ENCODE results near the gene FRS3. TPM values are rescaled to one million over a fixed set of nuclear protein-coding genes. Genes with fewer than 3 reads are reported as not detected.

The FRS3 gene
- total RNA-seq, 1 experiment from 2014 or later: 4.3 TPM

- Histone ChIP-seq H3K27ac (ENCODE audit: low read length) (no peak overlapping the region), H3K4me2 (ENCODE audit: low read length) (no peak overlapping the region), H3K9me3 (ENCODE audit: low read length) (no peaks in the 10 kb centered on the region), H3K27me3 (ENCODE audit: low read length) (no peaks in the 10 kb centered on the region), H3K9ac (ENCODE audit: low read length) (no peak overlapping the region), H2AFZ (ENCODE audit: low read length) (no peak overlapping the region), H3K36me3 (ENCODE audit: low read depth, low read length) (peaks cover 32% of the 10 kb centered on the region), H3K4me1 (ENCODE audit: insufficient read depth, low read length) (peaks cover 11% of the 10 kb centered on the region), H3F3A (ENCODE audit: low read length, unreplicated experiment) (no peaks in the 10 kb centered on the region), H3K79me2 (ENCODE audit: low read length) (peaks cover 21% of the 10 kb centered on the region), H3K9me2 (replicated peaks; ENCODE audit: low read length) (no peaks in the 10 kb centered on the region), H4K20me1 (ENCODE audit: low read length) (no peaks in the 10 kb centered on the region), H3K4me3 (ENCODE audit: low read length) (no peak overlapping the region)
- intact Hi-C loops (cut with micrococcal nuclease): no loop called here
- ATAC-seq: no peak
- POLR2A ChIA-PET (ENCODE audit: unreplicated experiment): no interaction called here
- CTCF ChIA-PET: no interaction called here
- TF ChIP-seq EZH2 (IDR thresholded peaks at IDR 0.05; ENCODE audit: low read length, unreplicated experiment) (no peak), EZH2phosphoT487 (IDR thresholded peaks at IDR 0.05; ENCODE audit: borderline replicate concordance, low read length) (no peak)
- TF ChIP-seq, protein P1, sequence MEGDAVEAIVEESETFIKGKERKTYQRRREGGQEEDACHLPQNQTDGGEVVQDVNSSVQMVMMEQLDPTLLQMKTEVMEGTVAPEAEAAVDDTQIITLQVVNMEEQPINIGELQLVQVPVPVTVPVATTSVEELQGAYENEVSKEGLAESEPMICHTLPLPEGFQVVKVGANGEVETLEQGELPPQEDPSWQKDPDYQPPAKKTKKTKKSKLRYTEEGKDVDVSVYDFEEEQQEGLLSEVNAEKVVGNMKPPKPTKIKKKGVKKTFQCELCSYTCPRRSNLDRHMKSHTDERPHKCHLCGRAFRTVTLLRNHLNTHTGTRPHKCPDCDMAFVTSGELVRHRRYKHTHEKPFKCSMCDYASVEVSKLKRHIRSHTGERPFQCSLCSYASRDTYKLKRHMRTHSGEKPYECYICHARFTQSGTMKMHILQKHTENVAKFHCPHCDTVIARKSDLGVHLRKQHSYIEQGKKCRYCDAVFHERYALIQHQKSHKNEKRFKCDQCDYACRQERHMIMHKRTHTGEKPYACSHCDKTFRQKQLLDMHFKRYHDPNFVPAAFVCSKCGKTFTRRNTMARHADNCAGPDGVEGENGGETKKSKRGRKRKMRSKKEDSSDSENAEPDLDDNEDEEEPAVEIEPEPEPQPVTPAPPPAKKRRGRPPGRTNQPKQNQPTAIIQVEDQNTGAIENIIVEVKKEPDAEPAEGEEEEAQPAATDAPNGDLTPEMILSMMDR (conservative IDR thresholded peaks at IDR 0.05; ENCODE audit: low read depth, low read length): no peak
- no TSS peak for BruUV-seq (replicated peaks)
- no peak for DNase-seq
These were observed 12.3 kb upstream of the FRS3 start for GRCh38 chr6:41791984-41792383.

GRCh38 chr6:41791305-41791704, 11.6 kb upstream of the FRS3 start:
- no peaks in the 10 kb centered on the region for H4K20me1 ChIP-seq (ENCODE audit: low read length)
- peaks cover 11% of the 10 kb centered on the region for H3K4me1 ChIP-seq (ENCODE audit: insufficient read depth, low read length)
- H3K9me2 ChIP-seq (replicated peaks; ENCODE audit: low read length): no peaks in the 10 kb centered on the region
- ATAC-seq (no peak), DNase-seq (no peak)
- no peaks in the 10 kb centered on the region for H3K9me3 ChIP-seq (ENCODE audit: low read length)
- CTCF ChIA-PET: no interaction called here
- no peak overlapping the region for H3K4me2 ChIP-seq (ENCODE audit: low read length)
- no peak overlapping the region for H3K4me3 ChIP-seq (ENCODE audit: low read length)
- H3K79me2 ChIP-seq (ENCODE audit: low read length): peaks cover 21% of the 10 kb centered on the region
- intact Hi-C loops (cut with micrococcal nuclease): no loop called here
- no peaks in the 10 kb centered on the region for H3F3A ChIP-seq (ENCODE audit: low read length, unreplicated experiment)
- H3K36me3 ChIP-seq (ENCODE audit: low read depth, low read length): peaks cover 32% of the 10 kb centered on the region
- no peak overlapping the region for H3K9ac ChIP-seq (ENCODE audit: low read length)
- no peak overlapping the region for H3K27ac ChIP-seq (ENCODE audit: low read length)
- no TSS peak for BruUV-seq (replicated peaks)
- POLR2A ChIA-PET (ENCODE audit: unreplicated experiment): no interaction called here
- no peak overlapping the region for H2AFZ ChIP-seq (ENCODE audit: low read length)
- TF ChIP-seq EZH2 (IDR thresholded peaks at IDR 0.05; ENCODE audit: low read length, unreplicated experiment): no peak
- TF ChIP-seq, protein P1 (conservative IDR thresholded peaks at IDR 0.05; ENCODE audit: low read depth, low read length): no peak
- no peaks in the 10 kb centered on the region for H3K27me3 ChIP-seq (ENCODE audit: low read length)

DNA sequence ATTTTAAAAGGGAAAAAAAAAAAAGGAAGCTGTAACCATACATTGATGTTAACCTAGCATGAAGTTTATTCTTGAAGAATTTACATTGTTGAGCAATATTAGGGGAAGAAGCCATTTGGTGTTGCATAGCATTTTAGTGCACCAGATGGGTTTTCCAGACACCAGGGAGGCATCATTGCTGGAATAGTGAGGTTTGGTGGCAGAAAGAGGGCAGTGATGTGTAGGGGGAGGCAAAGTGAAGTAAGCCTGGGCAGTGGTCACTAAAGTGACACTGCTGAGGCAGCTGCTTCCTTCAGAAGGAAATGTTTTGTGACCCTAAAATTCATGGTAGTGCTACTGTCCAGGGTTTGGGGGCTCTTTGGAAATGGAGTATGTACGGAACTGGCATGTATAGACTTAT, 10.3 kb upstream of the FRS3 start:
- Histone ChIP-seq H3K4me3 (ENCODE audit: low read length) (no peak overlapping the region), H3K9me2 (replicated peaks; ENCODE audit: low read length) (no peaks in the 10 kb centered on the region), H3K4me1 (ENCODE audit: insufficient read depth, low read length) (peaks cover 17% of the 10 kb centered on the region), H3K9me3 (ENCODE audit: low read length) (no peaks in the 10 kb centered on the region), H3K27ac (ENCODE audit: low read length) (no peak overlapping the region), H3F3A (ENCODE audit: low read length, unreplicated experiment) (no peaks in the 10 kb centered on the region), H4K20me1 (ENCODE audit: low read length) (no peaks in the 10 kb centered on the region), H3K9ac (ENCODE audit: low read length) (no peak overlapping the region), H3K27me3 (ENCODE audit: low read length) (no peaks in the 10 kb centered on the region), H2AFZ (ENCODE audit: low read length) (no peak overlapping the region), H3K36me3 (ENCODE audit: low read depth, low read length) (peaks cover 32% of the 10 kb centered on the region), H3K4me2 (ENCODE audit: low read length) (no peak overlapping the region), H3K79me2 (ENCODE audit: low read length) (peaks cover 21% of the 10 kb centered on the region)
- intact Hi-C loops (cut with micrococcal nuclease): no loop called here
- ChIA-PET CTCF (interaction anchor here (0.8 kb wide), 1 partner anchor 146 kb away, joined by 4 read pairs; no protein-coding TSS in a partner anchor), POLR2A (ENCODE audit: unreplicated experiment) (no interaction called here)
- no TSS peak for BruUV-seq (replicated peaks)
- DNase-seq: no peak
- no peak for ATAC-seq
- TF ChIP-seq EZH2phosphoT487 (IDR thresholded peaks at IDR 0.05; ENCODE audit: borderline replicate concordance, low read length): no peak
- TF ChIP-seq, protein P1 (conservative IDR thresholded peaks at IDR 0.05; ENCODE audit: low read depth, low read length): no peak
- TF ChIP-seq EZH2 (IDR thresholded peaks at IDR 0.05; ENCODE audit: low read length, unreplicated experiment): no peak

Data from PC-3 (cell line).